HepG2 (cell line): ENCODE results near the gene MYADML2. TPM values are rescaled to one million over a fixed set of nuclear protein-coding genes. Genes with fewer than 3 reads are reported as not detected.

Experiments
- CBX1 ChIP-seq: IDR thresholded peaks from one replicate; pipeline ENCODE4 v1.6.1; 2016; ENCODE audit warnings: antibody characterized with exemption, low read depth
- DZIP1 ChIP-seq: sonication (generic); formaldehyde crosslinking; IDR thresholded peaks from 2 replicates; pipeline ENCODE4 v1.5.0; 2020; ENCODE audit warnings: mild to moderate bottlenecking, missing genetic modification reagents
- NPAS2 ChIP-seq: sonication (generic); formaldehyde crosslinking; IDR thresholded peaks from 2 replicates; pipeline ENCODE4 v1.8.0; 2022; ENCODE audit warnings: mild to moderate bottlenecking, missing genetic modification reagents, borderline replicate concordance
- SIN3B ChIP-seq: fragments of 150-350 bp; IDR thresholded peaks from 2 replicates; pipeline ENCODE4 v1.6.1; 2014; ENCODE audit warnings: low read length
- SNRNP70 ChIP-seq: fragments of 200-400 bp; formaldehyde crosslinking; IDR thresholded peaks from 2 replicates; pipeline ENCODE4 v1.6.1; 2017; ENCODE audit warnings: mild to moderate bottlenecking, low read depth, low read length, moderate library complexity
- YY1 ChIP-seq: IDR thresholded peaks from 2 replicates; pipeline ENCODE4 v1.6.1; 2011; ENCODE audit warnings: low read length, low read depth, moderate library complexity, mild to moderate bottlenecking; ENCODE audit not compliant: insufficient read depth, insufficient replicate concordance
- ZNF10 ChIP-seq: sonication (generic); formaldehyde crosslinking; IDR thresholded peaks from 2 replicates; pipeline ENCODE4 v1.4.0; 2020; ENCODE audit warnings: mild to moderate bottlenecking, low read depth, missing genetic modification reagents, borderline replicate concordance
- ZNF44 ChIP-seq: sonication (generic); formaldehyde crosslinking; IDR thresholded peaks from 2 replicates; pipeline ENCODE4 v1.5.1; 2020; ENCODE audit warnings: mild to moderate bottlenecking, missing genetic modification reagents
- ZNF460 ChIP-seq: sonication (generic); formaldehyde crosslinking; IDR thresholded peaks from 2 replicates; pipeline ENCODE4 v1.5.1; 2020; ENCODE audit warnings: missing genetic modification reagents, mild to moderate bottlenecking, borderline replicate concordance
- ZNF7 ChIP-seq: IDR thresholded peaks from 2 replicates; pipeline ENCODE4 v1.6.1; 2016; ENCODE audit warnings: missing biosample characterization, missing genetic modification reagents
- ZNF710 ChIP-seq: sonication (generic); formaldehyde crosslinking; IDR thresholded peaks from 2 replicates; pipeline ENCODE4 v1.5.0; 2020; ENCODE audit warnings: mild to moderate bottlenecking, missing genetic modification reagents, borderline replicate concordance
- ZNF772 ChIP-seq: sonication (generic); formaldehyde crosslinking; IDR thresholded peaks from 2 replicates; pipeline ENCODE4 v1.5.0; 2020; ENCODE audit warnings: mild to moderate bottlenecking, missing genetic modification reagents
- ZSCAN30 ChIP-seq: sonication (generic); formaldehyde crosslinking; IDR thresholded peaks from 2 replicates; pipeline ENCODE4 v1.5.0; 2020; ENCODE audit warnings: mild to moderate bottlenecking, missing genetic modification reagents
- polyA plus RNA-seq, 8 experiments: library from polyadenylated mRNA; depleted of rRNA in 3 of 8; stranded (reverse) in 7 of 8; unstranded in 1 of 8; fragments of >200 nt; fragmentation: Illumina TruSeq in 4 of 8; extraction: Trizol in 4 of 8; gene quantifications; 2 replicates each; pipeline versions ENCODE4 v1.2.1 to v1.2.3, GENCODE V29; 2011 to 2016; ENCODE audit warnings: low read depth in 4 of 8, missing spikeins in 1 of 8, mixed read lengths in 1 of 8; ENCODE audit not compliant: insufficient read depth in 1 of 8
- total RNA-seq, 5 experiments: library from RNA; depleted of rRNA; stranded (reverse); fragments of >200 nt; fragmentation: Illumina TruSeq; extraction: Trizol; gene quantifications; 2 replicates each; pipeline ENCODE4 v1.2.3, GENCODE V29; 2016; ENCODE audit warnings: low read depth in 1 of 5
- TF ChIP-seq, protein P1 (sequence below): sonication (generic); formaldehyde crosslinking; IDR thresholded peaks from 2 replicates; pipeline ENCODE4 v1.4.0; 2020; ENCODE audit warnings: missing genetic modification reagents, borderline replicate concordance
- TF ChIP-seq, protein P2 (sequence below): sonication (generic); formaldehyde crosslinking; IDR thresholded peaks from 2 replicates; pipeline ENCODE4 v1.5.0; 2020; ENCODE audit warnings: missing genetic modification reagents
- TF ChIP-seq, protein P3 (sequence below): sonication (generic); formaldehyde crosslinking; IDR thresholded peaks from 2 replicates; pipeline ENCODE4 v1.4.0; 2020; ENCODE audit warnings: mild to moderate bottlenecking, low read depth, missing genetic modification reagents

MYADML2 gene
- total and polyA plus RNA-seq, 2 of the 13 experiments (the other 11 are each of a cell fraction or from before 2014, with no cell fraction given), result not detected

GRCh38 chr17:81962499-81963441, 15.7 kb upstream of the MYADML2 start (continued):
- TF ChIP-seq DZIP1 (CRISPR knock-in tag), result peak; percentile 71; the same call in 1 of the 2 replicates
- TF ChIP-seq ZNF710 (CRISPR knock-in tag), result no peak; the same call in 1 of the 2 replicates
- no peak for TF ChIP-seq ZNF44 (CRISPR knock-in tag)
- no peak for TF ChIP-seq ZNF7
- TF ChIP-seq NPAS2 (CRISPR knock-in tag), result no peak
- TF ChIP-seq CBX1, result no peak
- no peak for TF ChIP-seq ZNF10 (CRISPR knock-in tag)
- peak; percentile 78 for TF ChIP-seq YY1
- TF ChIP-seq ZNF460 (CRISPR knock-in tag), result no peak
- no peak for TF ChIP-seq ZSCAN30 (CRISPR knock-in tag)
- TF ChIP-seq SNRNP70, result no peak
- TF ChIP-seq, protein P1, sequence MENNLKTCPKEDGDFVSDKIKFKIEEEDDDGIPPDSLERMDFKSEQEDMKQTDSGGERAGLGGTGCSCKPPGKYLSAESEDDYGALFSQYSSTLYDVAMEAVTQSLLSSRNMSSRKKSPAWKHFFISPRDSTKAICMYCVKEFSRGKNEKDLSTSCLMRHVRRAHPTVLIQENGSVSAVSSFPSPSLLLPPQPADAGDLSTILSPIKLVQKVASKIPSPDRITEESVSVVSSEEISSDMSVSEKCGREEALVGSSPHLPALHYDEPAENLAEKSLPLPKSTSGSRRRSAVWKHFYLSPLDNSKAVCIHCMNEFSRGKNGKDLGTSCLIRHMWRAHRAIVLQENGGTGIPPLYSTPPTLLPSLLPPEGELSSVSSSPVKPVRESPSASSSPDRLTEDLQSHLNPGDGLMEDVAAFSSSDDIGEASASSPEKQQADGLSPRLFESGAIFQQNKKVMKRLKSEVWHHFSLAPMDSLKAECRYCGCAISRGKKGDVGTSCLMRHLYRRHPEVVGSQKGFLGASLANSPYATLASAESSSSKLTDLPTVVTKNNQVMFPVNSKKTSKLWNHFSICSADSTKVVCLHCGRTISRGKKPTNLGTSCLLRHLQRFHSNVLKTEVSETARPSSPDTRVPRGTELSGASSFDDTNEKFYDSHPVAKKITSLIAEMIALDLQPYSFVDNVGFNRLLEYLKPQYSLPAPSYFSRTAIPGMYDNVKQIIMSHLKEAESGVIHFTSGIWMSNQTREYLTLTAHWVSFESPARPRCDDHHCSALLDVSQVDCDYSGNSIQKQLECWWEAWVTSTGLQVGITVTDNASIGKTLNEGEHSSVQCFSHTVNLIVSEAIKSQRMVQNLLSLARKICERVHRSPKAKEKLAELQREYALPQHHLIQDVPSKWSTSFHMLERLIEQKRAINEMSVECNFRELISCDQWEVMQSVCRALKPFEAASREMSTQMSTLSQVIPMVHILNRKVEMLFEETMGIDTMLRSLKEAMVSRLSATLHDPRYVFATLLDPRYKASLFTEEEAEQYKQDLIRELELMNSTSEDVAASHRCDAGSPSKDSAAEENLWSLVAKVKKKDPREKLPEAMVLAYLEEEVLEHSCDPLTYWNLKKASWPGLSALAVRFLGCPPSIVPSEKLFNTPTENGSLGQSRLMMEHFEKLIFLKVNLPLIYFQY (CRISPR knock-in tag), result no peak
- TF ChIP-seq, protein P2, sequence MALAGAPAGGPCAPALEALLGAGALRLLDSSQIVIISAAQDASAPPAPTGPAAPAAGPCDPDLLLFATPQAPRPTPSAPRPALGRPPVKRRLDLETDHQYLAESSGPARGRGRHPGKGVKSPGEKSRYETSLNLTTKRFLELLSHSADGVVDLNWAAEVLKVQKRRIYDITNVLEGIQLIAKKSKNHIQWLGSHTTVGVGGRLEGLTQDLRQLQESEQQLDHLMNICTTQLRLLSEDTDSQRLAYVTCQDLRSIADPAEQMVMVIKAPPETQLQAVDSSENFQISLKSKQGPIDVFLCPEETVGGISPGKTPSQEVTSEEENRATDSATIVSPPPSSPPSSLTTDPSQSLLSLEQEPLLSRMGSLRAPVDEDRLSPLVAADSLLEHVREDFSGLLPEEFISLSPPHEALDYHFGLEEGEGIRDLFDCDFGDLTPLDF (CRISPR knock-in tag), result no peak
- TF ChIP-seq SIN3B, result no peak
- TF ChIP-seq, protein P3, sequence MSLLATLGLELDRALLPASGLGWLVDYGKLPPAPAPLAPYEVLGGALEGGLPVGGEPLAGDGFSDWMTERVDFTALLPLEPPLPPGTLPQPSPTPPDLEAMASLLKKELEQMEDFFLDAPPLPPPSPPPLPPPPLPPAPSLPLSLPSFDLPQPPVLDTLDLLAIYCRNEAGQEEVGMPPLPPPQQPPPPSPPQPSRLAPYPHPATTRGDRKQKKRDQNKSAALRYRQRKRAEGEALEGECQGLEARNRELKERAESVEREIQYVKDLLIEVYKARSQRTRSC (CRISPR knock-in tag), result no peak
- no peak for TF ChIP-seq ZNF772
